K562 (cell line): Measurements from ENCODE around the gene RPUSD1.
A peak's percentile ranks its signal among the peaks of the same experiment; 100 is the strongest.

Experiments used
- CTCF ChIP-seq, 3 experiments: IDR thresholded peaks in 2 of 3; conservative IDR thresholded peaks in 1 of 3; 2 replicates each; pipeline ENCODE4 v1.5.1; 2011 to 2012; ENCODE audit warnings: low read length in 3 of 3, mild to moderate bottlenecking in 3 of 3, control low read depth in 2 of 3, improper control_type of control experiment in 1 of 3, inconsistent platforms in 1 of 3, low read depth in 1 of 3, mixed read lengths in 1 of 3, moderate library complexity in 1 of 3; ENCODE audit not compliant: insufficient read depth in 2 of 3
- EP300 ChIP-seq: IDR thresholded peaks from 2 replicates; pipeline ENCODE4 v1.6.1; 2012; ENCODE audit warnings: low read length, improper control_type of control experiment
- GABPA ChIP-seq: fragments of 200-800 bp; sonication (Bioruptor generic); conservative IDR thresholded peaks from 2 replicates; pipeline ENCODE4 v1.6.1; 2016; ENCODE audit warnings: low read depth, missing genetic modification characterization, missing compliant biosample characterization
- OTX1 ChIP-seq: fragments of 450-650 bp; formaldehyde crosslinking; IDR thresholded peaks from 2 replicates; pipeline ENCODE4 v1.4.0; 2022; ENCODE audit warnings: mild to moderate bottlenecking
- RAD21 ChIP-seq, 2 experiments: fragments of 250-450 bp in 1 of 2; fragments of 450-650 bp in 1 of 2; sonication (Bioruptor Pico) in 1 of 2; formaldehyde crosslinking in 1 of 2; IDR thresholded peaks in 1 of 2; conservative IDR thresholded peaks in 1 of 2; 2 replicates each; pipeline versions ENCODE4 v1.4.0 to v1.8.0; 2020 to 2022; ENCODE audit warnings: mild to moderate bottlenecking in 2 of 2, moderate library complexity in 1 of 2
- RBM39 ChIP-seq: fragments of 200-400 bp; formaldehyde crosslinking; optimal IDR thresholded peaks from 2 replicates; pipeline ENCODE3; 2018; ENCODE audit warnings: low read depth, low read length
- SLC30A9 ChIP-seq: fragments of 250-450 bp; sonication (Bioruptor Pico); IDR thresholded peaks from 2 replicates; pipeline ENCODE4 v1.8.0; 2022; ENCODE audit warnings: mild to moderate bottlenecking, moderate library complexity
- ZBTB49 ChIP-seq: sonication (generic); formaldehyde crosslinking; IDR thresholded peaks from 2 replicates; pipeline ENCODE4 v1.8.0; 2022; ENCODE audit warnings: missing genetic modification reagents, mild to moderate bottlenecking, borderline replicate concordance
- ZNF175 ChIP-seq: fragments of 200-800 bp; sonication (Bioruptor generic); IDR thresholded peaks from 2 replicates; pipeline ENCODE4 v1.6.1; 2016; ENCODE audit warnings: low read depth, mild to moderate bottlenecking, missing genetic modification characterization, missing compliant biosample characterization

GRCh38 chr16:787321-787966 is 737 bp downstream of the RPUSD1 start:
- no peak for TF ChIP-seq SLC30A9 (CRISPR knock-in tag)
- 0 out of 6 replicates have a peak, but pooled peaks of 1 of the 3 experiments have one; percentile 0 for TF ChIP-seq CTCF (IDR thresholded peaks at IDR 0.05 in 2 of 3, conservative IDR thresholded peaks at IDR 0.05 in 1 of 3; ENCODE audit: insufficient read depth in 2 of 3, low read depth in 1 of 3, low read length in 3 of 3)
- no peak for TF ChIP-seq RBM39
- TF ChIP-seq RAD21 (CRISPR knock-in tag; conservative IDR thresholded peaks at IDR 0.05 in 1 of 2, IDR thresholded peaks at IDR 0.05 in 1 of 2) = no peak
- TF ChIP-seq ZNF175 = no peak
- no peak for TF ChIP-seq ZBTB49 (CRISPR knock-in tag)
- no peak for TF ChIP-seq EP300
- no peak for TF ChIP-seq GABPA
- no peak for TF ChIP-seq OTX1 (CRISPR knock-in tag)
